SK-N-SH treated with all-trans-retinoic acid at 6 μM for 48 hours (cell line): ENCODE measurements around the gene CDKN1B.

ENCODE experiments used
- GLIS3 ChIP-seq: fragments of 250-450 bp; sonication (Bioruptor Pico); IDR thresholded peaks from 2 replicates; pipeline ENCODE4 v1.5.0; 2020; ENCODE audit warnings: mild to moderate bottlenecking, moderate library complexity
- POU6F1 ChIP-seq: fragments of 250-450 bp; sonication (Bioruptor Pico); IDR thresholded peaks from 2 replicates; pipeline ENCODE4 v1.8.0; 2021; ENCODE audit warnings: low read depth, mild to moderate bottlenecking, moderate library complexity, borderline replicate concordance
- ZC3H10 ChIP-seq: fragments of 250-450 bp; sonication (Bioruptor Pico); IDR thresholded peaks from 2 replicates; pipeline ENCODE4 v1.5.1; 2021; ENCODE audit warnings: mild to moderate bottlenecking, moderate library complexity
- ZFP30 ChIP-seq: fragments of 450-650 bp; formaldehyde crosslinking; IDR thresholded peaks from 2 replicates; pipeline ENCODE4 v1.5.0; 2022; ENCODE audit warnings: mild to moderate bottlenecking, moderate library complexity
- ZNF8 ChIP-seq: fragments of 450-650 bp; formaldehyde crosslinking; IDR thresholded peaks from 2 replicates; pipeline ENCODE4 v1.5.0; 2020; ENCODE audit warnings: mild to moderate bottlenecking, moderate library complexity

GRCh38 chr12:12682284-12682683 lies 34.9 kb upstream of the CDKN1B start:
- TF ChIP-seq ZC3H10 (CRISPR knock-in tag): no peak
- TF ChIP-seq ZNF8 (CRISPR knock-in tag): no peak
- no peak for TF ChIP-seq POU6F1 (CRISPR knock-in tag)
- TF ChIP-seq ZFP30 (CRISPR knock-in tag): no peak
- TF ChIP-seq GLIS3 (CRISPR knock-in tag): no peak
